Pancreas (tissue), 10 donors: ENCODE results near the gene KIT. TPM values are rescaled to one million over a fixed set of nuclear protein-coding genes. Genes with fewer than 3 reads are reported as not detected.

ENCODE experiments used
- ATAC-seq, 4 donors: fragments of 200-7000 bp; cut with Tn5 transposase; one replicate each; pipeline versions ENCODE4 v1.8.0 to v1.9.1; 2020; ENCODE audit warnings: mild to moderate bottlenecking in 4 of 4, moderate library complexity in 4 of 4
- DNase-seq, 6 donors: peaks; one replicate each; pipeline ENCODE4 v3.0.0-alpha.2; 2020
- FAIRE-seq: peaks from 2 replicates; lab custom pipeline; 2012; peaks lifted over from hg19 to GRCh38; lab: Jason Lieb, UNC
- H3K27ac ChIP-seq, 4 donors: fragments of 200-600 bp; sonication (generic); 1 replicate in 3 of 4; 2 replicates in 1 of 4; pipeline versions ENCODE4 v1.5.0 to v1.8.0; 2020
- H3K27me3 ChIP-seq, 4 donors: fragments of 200-600 bp; one replicate each; pipeline ENCODE4 v1.8.0; 2021
- H3K36me3 ChIP-seq, 3 donors: fragments of 200-600 bp; sonication (generic) in 1 of 3; one replicate each; pipeline versions ENCODE4 v1.5.0 to v1.8.0; 2020 to 2021
- H3K4me1 ChIP-seq, 3 donors: fragments of 200-600 bp; one replicate each; pipeline ENCODE4 v1.8.0; 2021
- H3K4me3 ChIP-seq, 4 donors: fragments of 200-600 bp; sonication (generic) in 2 of 4; one replicate each; pipeline versions ENCODE4 v1.5.0 to v1.8.0; 2020 to 2021
- H3K9me3 ChIP-seq, 4 donors: fragments of 200-600 bp; one replicate each; pipeline ENCODE4 v1.8.0; 2021
- WGBS, 2 donors: extraction: QIAGEN DNeasy Blood & Tissue Kit; methylation state at CpG; one replicate each; pipeline ENCODE4 v1.1.7; 2013; 5-methylcytosine and 5-hydroxymethylcytosine counted together
- intact Hi-C, 3 donors: fragments of 100-400 bp; cut with DNase I; formaldehyde crosslinking; loops; one replicate each; pipeline versions ENCODE4 v1.11.1 to v1.14.2; 2022
- polyA plus RNA-seq, 2 donors: library from polyadenylated mRNA; stranded (reverse); fragments of 200-250 nt; gene quantifications; one replicate each; pipeline ENCODE4 v1.2.3, GENCODE V29; 2013
- total RNA-seq, 6 donors: library from RNA; stranded (reverse); fragmentation: NEBNext Ultra II Directional in 4 of 6; extraction: Animal tissue kit (Norgen Biotek cat#: 25700) in 4 of 6; gene quantifications; one replicate each; pipeline versions ENCODE4 v1.2.1 to v1.2.4, GENCODE V29; 2021 to 2023
- TF ChIP-seq, protein P1 (sequence below), 4 donors: fragments of 200-600 bp; sonication (generic) in 3 of 4; IDR thresholded peaks; one replicate each; pipeline versions ENCODE4 v1.5.0 to v1.8.0; 2021; ENCODE audit warnings: antibody characterized with exemption in 4 of 4
- donor health status: healthy with polysubstance abuse.
- donor health status: DM: no; HTN: no; CAD: no; lungs with moderate emphysema.
- donor health status: DM: no; HTN: no; CAD: no.
- donor health status: control.
- donor health status: control.
- donor health status: Bipolar disorder and iron deficiency.
- donor health status: DM: yes; HTN: yes; CAD: no.
- donor health status: DM: no; HTN: no; CAD: no.
- donor health status: DM: no; HTN: no; CAD: no.
- donor health status: DM: yes; HTN: yes; CAD: no.

The KIT gene
- total and polyA plus RNA-seq, 8 donors, result 0.23 to 4.0 (median 1.4) TPM

DNA sequence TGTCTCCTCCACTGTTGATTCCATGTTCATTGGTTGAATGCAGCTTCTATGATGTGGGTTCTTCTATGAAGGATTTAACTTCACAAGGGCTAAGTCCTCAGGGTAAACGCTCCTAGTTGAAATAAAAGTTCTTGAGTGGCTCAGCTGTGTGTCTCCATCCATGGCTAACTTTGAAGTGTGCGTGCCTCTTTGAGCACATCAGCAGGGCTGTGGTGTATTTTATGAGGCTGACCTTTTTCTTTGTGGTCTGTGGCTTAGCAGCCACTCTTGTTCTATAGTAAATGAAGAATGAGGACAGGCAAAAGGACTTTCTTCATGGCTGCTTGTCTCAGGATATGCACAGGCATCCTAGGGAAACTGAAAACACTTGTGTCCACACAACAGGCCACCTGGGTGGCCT lies 88.5 kb downstream of the KIT start:
- Histone ChIP-seq H3K9me3 (no peaks in the 10 kb centered on the region), H3K4me1 (no peaks in the 10 kb centered on the region), H3K36me3 (no peaks in the 10 kb centered on the region), H3K27me3 (no peaks in the 10 kb centered on the region), H3K27ac (no peak overlapping the region), H3K4me3 (no peak overlapping the region)
- WGBS, 2 donors, result 70 to 81% methylated on average over 2 of the region's 2 CpGs
- FAIRE-seq (no peak), ATAC-seq (no peak), DNase-seq (no peak)
- TF ChIP-seq, protein P1, sequence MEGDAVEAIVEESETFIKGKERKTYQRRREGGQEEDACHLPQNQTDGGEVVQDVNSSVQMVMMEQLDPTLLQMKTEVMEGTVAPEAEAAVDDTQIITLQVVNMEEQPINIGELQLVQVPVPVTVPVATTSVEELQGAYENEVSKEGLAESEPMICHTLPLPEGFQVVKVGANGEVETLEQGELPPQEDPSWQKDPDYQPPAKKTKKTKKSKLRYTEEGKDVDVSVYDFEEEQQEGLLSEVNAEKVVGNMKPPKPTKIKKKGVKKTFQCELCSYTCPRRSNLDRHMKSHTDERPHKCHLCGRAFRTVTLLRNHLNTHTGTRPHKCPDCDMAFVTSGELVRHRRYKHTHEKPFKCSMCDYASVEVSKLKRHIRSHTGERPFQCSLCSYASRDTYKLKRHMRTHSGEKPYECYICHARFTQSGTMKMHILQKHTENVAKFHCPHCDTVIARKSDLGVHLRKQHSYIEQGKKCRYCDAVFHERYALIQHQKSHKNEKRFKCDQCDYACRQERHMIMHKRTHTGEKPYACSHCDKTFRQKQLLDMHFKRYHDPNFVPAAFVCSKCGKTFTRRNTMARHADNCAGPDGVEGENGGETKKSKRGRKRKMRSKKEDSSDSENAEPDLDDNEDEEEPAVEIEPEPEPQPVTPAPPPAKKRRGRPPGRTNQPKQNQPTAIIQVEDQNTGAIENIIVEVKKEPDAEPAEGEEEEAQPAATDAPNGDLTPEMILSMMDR (IDR thresholded peaks at IDR 0.05), result no peak
- intact Hi-C loops, result no loop called here

DNA sequence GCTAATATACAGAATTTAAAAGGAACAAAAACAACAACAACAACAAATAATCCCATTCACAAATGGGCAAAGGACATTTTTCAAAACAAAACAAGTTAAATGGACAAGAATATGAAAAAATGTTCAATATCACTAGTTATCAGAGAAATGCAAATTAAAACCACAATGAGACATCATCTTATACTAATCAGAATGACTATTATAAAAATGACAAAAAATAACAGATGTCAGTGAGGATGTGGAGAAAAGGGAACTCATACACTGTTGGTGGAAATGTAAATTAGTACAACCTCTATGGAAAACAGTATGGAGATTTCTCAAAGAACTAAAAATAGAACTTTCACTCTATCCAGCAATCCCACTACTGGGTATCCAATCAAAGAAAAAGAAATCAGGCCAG lies 92.6 kb downstream of the KIT start:
- no peak overlapping the region for H3K4me3 ChIP-seq
- no peaks in the 10 kb centered on the region for H3K4me1 ChIP-seq
- no peaks in the 10 kb centered on the region for H3K9me3 ChIP-seq
- no peaks in the 10 kb centered on the region for H3K36me3 ChIP-seq
- no peak for DNase-seq
- TF ChIP-seq, protein P1 (IDR thresholded peaks at IDR 0.05), result no peak
- no peak for ATAC-seq
- intact Hi-C loops, result no loop called here
- FAIRE-seq, result peak; percentile 5
- H3K27ac ChIP-seq, result no peak overlapping the region
- no peaks in the 10 kb centered on the region for H3K27me3 ChIP-seq

DNA sequence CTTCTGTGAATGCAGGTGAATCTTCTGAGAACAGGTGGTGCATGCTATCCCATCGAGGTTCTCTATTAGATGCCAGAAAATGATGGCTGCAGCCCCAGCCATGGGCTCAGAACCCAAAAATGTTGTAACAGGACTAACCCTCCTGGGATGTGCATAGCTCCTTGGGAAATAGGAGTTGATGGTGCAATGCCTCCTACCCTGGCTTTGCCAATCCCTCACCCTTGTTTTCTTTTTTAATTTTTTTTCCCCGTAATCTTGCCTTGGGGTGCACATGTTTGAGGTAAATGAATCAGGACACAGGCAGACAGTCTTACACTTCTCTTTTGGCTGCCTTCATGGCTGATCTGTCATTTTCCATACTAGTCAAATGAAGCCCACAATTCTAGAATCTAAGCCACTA lies 96.6 kb downstream of the KIT start:
- Histone ChIP-seq H3K27ac (no peak overlapping the region), H3K4me1 (no peaks in the 10 kb centered on the region), H3K4me3 (no peak overlapping the region), H3K27me3 (no peaks in the 10 kb centered on the region), H3K36me3 (no peaks in the 10 kb centered on the region), H3K9me3 (no peaks in the 10 kb centered on the region)
- DNase-seq, result no peak
- FAIRE-seq, result no peak
- WGBS, 2 donors, result 54 to 56% methylated on average over 2 of the region's 2 CpGs
- TF ChIP-seq, protein P1 (IDR thresholded peaks at IDR 0.05), result no peak
- intact Hi-C loops, result no loop called here
- no peak for ATAC-seq

DNA sequence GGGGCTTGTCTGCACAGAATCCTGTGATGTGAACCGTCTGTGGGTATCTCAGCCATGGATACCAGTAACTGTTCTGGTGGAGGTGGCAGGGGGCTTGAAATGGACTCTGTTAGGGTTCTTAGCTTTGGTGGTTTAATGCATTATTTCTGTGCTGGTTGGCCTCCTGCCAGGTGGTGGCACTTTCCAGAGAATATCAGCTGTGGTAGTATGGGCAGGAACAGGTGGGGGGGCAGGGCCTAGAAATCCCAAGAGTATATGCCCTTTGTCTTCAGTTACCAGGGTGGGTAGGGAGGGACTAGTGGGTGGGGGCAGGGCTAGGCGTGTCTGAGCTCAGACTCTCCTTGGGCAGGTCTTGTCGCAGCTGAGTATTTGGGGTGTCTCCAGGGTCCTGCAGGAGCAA lies 106.7 kb downstream of the KIT start:
- no peaks in the 10 kb centered on the region for H3K36me3 ChIP-seq
- H3K27ac ChIP-seq, result no peak overlapping the region
- no peak for DNase-seq
- WGBS, 2 donors, result 67 to 68% methylated on average over 3 of the region's 3 CpGs
- no peak for ATAC-seq
- H3K9me3 ChIP-seq, result no peaks in the 10 kb centered on the region
- no peaks in the 10 kb centered on the region for H3K27me3 ChIP-seq
- FAIRE-seq, result no peak
- H3K4me1 ChIP-seq, result no peaks in the 10 kb centered on the region
- H3K4me3 ChIP-seq, result no peak overlapping the region
- TF ChIP-seq, protein P1 (IDR thresholded peaks at IDR 0.05), result no peak
- intact Hi-C loops, result no loop called here

DNA sequence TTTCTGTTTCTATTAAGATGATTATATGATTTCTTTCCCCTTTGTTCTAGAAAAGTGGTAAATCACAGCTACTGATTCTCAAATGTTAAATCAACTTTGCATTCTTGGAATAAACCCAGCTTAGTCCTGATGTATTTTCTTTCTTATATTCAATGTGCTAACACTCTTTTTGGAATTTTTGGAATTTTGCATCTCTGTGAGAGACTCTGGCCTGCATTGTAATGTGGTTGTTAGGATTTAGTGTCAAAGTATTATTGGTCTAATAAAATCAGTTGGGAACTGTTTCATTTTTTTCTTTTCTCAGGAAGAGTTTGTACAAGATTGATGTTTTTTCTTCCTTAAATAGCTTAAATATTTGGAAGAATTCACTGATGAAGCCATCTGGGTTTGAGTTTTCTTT lies 109.6 kb downstream of the KIT start:
- H3K4me1 ChIP-seq, result no peaks in the 10 kb centered on the region
- H3K36me3 ChIP-seq, result no peaks in the 10 kb centered on the region
- ATAC-seq (no peak), FAIRE-seq (no peak), DNase-seq (no peak)
- intact Hi-C loops, result no loop called here
- no peaks in the 10 kb centered on the region for H3K9me3 ChIP-seq
- H3K27ac ChIP-seq, result no peak overlapping the region
- TF ChIP-seq, protein P1 (IDR thresholded peaks at IDR 0.05), result no peak
- no peak overlapping the region for H3K4me3 ChIP-seq
- H3K27me3 ChIP-seq, result no peaks in the 10 kb centered on the region
